ENCODE data around the gene CLMN. TPM values are rescaled to one million over a fixed set of nuclear protein-coding genes. Genes with fewer than 3 reads are reported as not detected.
A peak's percentile ranks its signal among the peaks of the same experiment; 100 is the strongest.
"Not testable (repeated sequence)": the region's sequence is repeated elsewhere in the genome, so short reads cannot be mapped to it uniquely, and the experiment has no call there.

CLMN gene
- polyA plus RNA-seq, 4 donors: 21.1 to 27.5 (median 24.8) TPM

DNA sequence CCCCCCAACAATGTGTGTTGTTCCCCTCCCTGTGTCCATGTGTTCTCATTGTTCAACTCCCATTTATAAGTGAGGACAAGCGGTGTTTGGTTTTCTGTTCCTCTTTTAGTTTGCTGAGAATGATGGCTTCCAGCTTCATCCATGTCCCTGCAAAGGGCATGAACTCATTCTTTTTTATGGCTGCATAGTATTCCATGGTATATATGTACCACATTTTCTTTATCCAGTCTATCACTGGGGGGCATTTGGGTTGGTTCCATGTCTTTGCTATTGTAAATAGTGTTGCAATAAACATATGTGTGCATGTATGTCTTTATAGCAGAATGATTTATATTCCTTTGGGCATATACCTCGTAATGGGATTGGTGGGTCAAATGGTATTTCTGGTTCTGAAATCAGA is 118.0 kb downstream of the CLMN start:
- DNase-seq (ENCODE audit: low read depth in 4 of 4, low spot score in 3 of 4): not testable (repeated sequence)

DNA sequence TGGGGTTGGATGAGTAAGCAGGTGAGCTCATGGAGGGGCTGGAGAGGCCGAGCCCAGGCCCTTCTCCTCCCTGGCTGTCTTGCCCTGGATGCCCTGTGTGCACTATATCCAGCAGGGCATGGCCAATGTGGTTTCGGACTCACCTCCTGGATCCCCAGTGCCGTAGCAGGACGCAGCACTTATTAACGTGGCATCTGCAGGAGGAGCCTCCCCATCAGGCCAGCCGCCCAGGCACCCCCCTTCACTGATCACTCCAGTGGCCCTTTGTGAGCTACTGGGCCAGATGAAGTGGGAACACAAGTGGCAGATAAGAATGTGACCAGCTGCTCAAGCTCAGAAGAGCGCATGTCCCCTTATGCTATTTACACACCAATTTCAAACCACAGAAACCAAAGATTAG is 119.3 kb downstream of the CLMN start:
- no peak for DNase-seq (ENCODE audit: low read depth in 4 of 4, low spot score in 3 of 4)

DNA sequence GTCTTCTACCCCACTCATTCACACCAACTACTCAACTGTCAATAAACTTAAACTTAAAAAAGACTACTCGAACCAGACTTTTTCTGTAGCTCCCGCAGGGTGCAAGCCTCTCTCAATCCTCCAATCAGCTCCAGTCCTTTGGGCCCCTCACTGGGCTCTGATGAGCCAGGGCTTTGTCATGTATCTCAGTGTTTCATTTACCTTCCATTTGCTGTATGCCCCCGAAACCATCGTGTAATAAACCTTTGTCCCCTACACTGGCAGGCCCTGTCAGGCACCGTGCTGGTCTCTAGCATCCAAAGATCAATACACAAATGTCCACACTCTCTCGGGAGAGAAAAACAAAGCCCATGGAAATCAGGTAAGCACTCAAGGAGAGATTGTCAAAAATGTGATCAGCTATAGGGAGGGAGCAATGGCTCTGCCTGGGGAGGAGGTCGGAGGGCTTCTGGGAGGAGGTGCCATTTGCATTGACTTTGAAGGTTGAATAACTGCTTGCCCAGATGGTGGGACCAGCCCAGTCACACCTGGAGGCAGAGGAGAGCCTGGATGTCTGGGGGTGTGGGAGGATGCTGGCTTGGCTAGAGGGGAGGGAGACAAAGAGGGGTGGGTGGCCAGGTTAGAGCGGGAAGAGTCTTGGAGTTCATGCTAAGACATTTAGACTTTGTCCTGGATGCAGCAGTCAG is 120.3 kb downstream of the CLMN start:
- DNase-seq (ENCODE audit: low read depth in 4 of 4, low spot score in 3 of 4): no peak

DNA sequence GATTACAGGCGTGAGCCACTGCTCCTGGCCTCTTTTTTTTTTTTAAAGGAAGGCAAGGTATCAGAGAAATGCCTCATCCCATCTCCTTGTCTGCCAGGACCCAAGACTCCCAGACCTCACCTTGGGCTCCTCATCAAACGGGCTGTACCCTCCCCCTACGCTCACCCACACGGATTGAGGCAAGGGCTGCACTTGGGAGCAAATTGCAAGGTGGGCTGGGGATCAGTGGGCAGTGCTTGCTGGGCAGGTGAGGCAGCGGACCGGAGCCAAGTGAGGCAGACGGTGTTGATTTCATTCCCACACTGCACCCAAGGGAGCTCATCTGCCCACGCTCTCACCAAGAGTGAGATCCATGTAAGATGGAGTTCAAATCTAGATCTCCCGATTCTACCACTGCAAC is 121.4 kb downstream of the CLMN start:
- DNase-seq (ENCODE audit: low read depth in 4 of 4, low spot score in 3 of 4): no peak

DNA sequence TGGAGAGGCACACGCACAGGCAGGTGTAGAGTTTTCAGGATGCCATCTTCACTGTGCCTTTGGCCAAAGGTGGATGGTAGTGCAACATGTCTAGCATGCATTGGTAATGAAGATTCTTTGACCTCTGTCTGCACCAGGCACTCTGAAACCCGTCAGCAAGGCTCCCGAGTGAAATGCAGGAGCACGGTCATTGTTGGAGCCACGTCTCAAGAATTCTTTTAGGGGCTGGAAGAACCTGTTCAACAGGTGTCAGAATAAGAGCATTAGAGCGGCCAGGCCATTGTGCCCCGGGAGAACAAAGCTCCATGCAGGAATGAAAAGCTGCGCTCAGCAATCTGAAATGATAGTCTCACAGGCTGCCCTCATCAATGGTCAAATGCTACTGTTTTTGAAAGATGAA is 122.2 kb downstream of the CLMN start:
- DNase-seq (ENCODE audit: low read depth in 4 of 4, low spot score in 3 of 4): peak in 1 of 4 donors; percentile 55

DNA sequence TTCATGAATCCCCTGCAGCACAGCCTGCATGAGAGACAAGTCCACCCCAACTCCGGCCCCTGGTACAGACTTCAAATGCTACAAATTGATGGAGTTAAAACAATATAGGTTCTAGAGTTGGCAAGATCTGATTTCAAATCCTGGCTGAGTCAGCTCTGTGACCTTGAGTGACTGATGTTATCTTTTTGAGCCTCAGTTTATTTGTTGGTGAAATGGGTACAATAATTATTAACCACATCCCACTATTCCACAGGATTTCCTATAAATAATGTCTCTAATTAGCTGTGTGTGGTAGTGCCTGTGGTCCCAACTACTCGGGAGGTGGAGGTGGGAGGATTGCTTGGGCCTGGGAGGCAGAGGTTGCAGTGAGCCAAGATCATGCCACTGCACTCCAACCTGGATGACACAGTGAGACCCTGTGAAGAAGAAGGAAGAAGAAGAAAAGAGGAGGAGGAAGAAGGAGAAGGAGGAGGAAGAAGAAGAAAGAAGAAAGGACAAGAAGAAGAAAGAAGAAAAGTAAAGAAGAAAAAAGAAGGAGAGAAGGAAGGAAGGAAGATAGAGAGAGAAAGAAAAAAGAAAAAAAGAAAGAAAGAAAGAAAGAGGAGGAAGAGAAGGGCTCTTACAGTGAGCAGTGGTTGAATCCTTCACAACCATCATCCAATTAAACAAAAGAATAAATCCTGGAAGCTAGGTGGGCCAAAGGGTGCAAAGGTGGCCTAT is 122.7 kb downstream of the CLMN start:
- DNase-seq (ENCODE audit: low read depth in 4 of 4, low spot score in 3 of 4): no peak

DNA sequence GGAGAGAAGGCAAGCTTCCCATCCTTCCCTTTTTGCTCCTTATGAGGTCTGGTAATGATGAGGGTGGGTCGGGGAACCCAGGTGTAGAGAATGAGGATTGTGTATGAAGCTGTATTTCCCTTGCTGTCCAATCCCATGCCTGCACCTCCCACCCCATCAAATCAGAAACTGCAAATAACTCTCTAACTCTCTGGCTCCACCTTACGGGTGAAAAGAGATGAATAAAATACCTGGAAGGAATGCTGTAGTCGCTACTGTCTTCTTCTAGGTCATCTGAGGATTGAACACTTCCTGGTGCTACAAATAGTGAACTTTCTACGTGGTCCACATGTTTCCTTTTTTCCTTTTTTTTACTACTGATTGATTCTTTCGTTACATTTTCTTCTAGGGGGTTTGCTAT is 123.4 kb downstream of the CLMN start:
- no peak for DNase-seq (ENCODE audit: low read depth in 4 of 4, low spot score in 3 of 4)

DNA sequence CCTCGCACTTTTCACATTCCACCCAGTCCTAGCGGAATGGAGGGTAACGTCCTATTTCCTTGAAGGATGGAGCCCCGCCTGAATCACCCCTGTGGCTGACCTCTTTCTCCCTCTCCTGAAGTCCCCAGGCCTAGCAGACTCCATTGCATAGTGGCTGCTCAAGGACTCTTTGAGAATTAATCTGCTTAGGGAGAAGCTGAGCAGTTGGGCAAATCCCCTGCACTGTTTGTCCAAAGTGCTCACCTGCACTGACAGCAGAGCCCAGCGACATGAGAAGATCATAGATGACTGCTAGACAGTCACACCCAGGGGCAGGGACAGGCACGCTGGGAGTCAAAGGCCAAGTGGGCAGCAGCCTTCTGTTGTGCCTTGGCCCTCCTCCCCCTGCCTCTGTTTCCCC is 124.7 kb downstream of the CLMN start:
- no peak for DNase-seq (ENCODE audit: low read depth in 4 of 4, low spot score in 3 of 4)

DNA sequence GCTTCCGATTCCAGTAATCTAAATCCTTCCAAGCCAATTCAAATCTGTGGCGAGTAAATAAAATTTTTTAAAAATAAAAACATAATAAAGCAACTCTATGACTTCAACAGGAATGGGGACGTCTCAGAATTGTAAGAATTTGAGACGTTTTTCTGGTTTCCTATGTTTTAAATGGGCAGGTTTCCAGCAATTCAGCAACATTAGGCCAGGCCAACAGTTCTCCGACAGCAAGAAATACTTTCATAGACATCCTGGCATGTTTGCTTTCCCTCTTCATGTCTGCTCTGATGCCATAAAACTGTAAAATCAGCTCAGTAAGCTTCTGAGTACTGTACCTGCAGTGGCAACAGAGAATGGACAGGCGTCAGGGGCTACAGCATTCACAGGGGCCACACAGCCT is 126.6 kb downstream of the CLMN start:
- no peak for DNase-seq (ENCODE audit: low read depth in 4 of 4, low spot score in 3 of 4)

DNA sequence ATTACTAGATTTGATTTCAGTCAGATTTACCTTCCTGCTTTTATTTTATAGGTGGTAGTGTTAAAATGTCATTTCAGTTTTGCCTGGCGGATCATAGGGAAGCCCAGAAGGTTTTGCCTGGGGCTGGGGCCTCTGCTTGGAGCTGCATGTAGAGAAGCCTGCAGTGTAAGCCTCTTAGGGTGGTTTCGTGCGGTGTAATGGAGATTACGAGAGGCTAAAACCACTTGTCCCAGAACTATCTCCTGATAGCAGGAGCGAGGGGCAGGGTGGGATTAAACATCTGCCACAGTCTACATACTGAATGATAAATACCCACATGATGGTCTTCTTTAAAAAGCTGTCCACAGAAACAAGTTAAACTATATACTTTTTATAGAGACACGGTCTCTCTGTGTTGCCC is 127.4 kb downstream of the CLMN start:
- DNase-seq (ENCODE audit: low read depth in 4 of 4, low spot score in 3 of 4): no peak

DNA sequence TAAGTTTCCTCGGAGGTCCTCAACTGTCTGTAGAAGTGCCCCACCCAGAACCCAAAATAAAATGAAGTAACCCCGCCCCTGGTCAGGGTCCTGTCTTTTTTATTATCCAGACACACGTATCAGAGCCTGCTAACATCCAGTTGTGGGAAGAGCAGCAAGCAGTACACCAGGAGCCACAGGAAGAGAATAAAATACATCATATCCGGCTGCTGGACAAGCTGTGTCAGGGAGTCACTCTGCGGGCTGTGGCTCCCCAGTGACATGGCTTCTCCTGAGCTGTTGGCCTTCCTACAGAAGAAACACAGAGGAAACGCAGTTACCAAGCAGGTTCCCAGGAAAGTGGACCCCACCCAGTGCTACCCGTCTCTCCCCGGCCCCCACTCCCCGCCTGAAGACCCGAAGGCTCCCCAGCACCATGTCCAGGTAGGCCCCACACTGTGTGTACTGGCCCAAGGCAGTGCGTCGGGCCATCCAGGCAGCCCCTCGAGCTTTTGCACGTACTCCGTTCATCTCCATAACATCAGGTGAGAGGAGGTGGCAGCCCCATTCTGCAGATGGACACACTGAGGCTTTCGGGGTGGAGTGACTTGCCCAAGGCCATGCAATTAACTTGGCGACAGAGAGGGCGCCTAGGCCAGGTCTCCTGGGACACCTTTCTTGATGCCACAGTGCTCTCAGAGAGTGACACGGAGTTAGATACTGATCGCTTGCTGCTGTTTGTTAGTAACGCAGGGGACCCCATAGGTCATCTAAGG is 128.1 kb downstream of the CLMN start:
- no peak for DNase-seq (ENCODE audit: low read depth in 4 of 4, low spot score in 3 of 4)

DNA sequence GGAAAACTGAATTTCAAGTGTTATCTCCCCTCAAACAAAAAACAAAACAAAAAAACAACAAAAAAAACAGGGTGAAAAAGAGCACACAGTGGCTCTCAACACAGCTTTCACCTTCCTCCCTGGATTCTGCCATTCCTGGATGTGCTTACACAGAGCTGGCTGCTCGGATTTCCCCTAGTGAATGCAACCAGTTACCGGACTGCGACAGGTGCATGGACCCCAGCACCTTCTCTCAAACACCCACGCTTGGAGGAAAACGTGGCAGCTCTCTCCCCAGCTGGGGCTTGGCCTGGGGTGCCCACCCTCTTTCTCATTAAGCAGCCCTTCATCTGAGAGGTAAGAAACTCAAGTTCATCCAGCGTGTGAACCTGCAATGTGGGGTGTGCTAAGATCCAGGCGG is 128.9 kb downstream of the CLMN start:
- DNase-seq (ENCODE audit: low read depth in 4 of 4, low spot score in 3 of 4): no peak

DNA sequence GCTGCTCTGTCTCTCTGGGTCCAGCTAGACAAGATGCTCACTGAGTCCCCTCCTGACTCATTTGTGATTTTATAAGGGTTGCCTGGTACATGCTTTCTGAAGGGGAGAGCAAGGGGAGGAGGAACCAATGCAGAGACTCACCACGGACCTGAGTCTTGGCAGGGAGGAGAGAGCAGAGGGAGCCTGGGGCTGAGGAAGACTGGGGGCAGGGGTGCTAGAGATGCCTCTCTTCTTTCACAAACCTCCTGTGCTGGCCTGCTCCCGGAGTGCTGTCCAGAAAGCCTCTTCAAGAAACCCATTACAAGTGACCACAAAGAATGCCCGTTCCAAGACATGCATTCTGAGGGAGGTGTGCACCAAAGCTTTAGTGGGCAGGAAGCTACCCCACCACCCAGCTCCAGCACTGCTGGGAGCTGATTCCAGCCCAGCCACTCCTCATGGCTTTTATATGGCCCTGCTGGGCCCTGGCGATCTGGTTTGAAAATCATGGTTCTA is 129.3 kb downstream of the CLMN start:
- no peak for DNase-seq (ENCODE audit: low read depth in 4 of 4, low spot score in 3 of 4)

DNA sequence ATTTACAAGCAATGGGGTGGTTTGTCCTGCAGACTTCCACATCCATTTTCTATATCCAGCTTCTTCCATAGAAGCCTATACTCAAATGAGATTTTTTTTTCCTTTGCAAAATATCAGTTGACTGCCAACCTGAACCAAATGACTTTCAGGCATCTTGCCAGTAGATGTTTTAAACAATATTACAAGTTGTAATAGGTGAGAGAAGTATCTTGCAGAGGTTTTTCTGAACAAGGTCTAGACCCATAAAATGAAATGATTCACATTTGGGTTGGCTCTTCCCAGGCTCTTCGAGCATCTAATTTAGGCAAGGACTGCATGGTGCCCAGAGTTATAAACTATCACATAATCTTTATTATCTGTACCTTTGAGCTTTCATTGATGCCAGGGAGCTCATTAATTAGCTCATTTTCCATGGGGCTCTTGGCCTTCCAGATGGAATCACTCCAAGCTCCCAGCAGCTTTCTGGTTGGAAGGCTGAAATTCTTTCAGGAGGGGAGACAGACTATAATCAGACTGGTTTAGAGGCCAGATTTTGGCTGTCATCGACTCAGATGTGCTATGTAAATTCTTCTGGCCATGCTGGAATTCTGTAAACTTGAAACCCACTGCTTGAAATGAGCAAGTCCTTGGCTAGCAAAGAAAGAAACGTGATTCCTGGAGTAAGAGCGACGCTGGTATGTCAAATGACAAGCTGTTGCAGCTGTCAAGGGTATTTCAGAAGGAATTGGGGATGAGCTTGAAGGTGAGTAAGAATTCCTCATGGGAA is 130.2 kb downstream of the CLMN start:
- no peak for DNase-seq (ENCODE audit: low read depth in 4 of 4, low spot score in 3 of 4)

DNA sequence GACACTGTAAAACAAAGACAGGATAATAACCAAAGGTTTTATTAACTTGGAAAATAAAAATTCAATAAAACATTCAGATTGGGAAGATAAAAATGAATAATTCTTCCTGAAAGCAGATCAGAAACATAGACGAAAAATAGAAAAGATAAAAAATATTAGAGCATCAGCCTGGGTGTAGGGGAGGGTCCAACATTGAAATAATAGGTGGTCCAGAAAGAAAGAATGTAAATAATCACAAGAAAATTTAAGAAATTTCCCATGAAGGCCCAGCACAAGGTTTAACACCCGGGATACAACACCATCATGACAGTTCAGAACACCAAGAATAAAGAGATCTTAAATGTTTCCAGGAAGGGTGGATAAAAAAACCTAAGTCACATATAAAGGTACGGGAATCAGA is 131.3 kb downstream of the CLMN start:
- DNase-seq (ENCODE audit: low read depth in 4 of 4, low spot score in 3 of 4): no peak

DNA sequence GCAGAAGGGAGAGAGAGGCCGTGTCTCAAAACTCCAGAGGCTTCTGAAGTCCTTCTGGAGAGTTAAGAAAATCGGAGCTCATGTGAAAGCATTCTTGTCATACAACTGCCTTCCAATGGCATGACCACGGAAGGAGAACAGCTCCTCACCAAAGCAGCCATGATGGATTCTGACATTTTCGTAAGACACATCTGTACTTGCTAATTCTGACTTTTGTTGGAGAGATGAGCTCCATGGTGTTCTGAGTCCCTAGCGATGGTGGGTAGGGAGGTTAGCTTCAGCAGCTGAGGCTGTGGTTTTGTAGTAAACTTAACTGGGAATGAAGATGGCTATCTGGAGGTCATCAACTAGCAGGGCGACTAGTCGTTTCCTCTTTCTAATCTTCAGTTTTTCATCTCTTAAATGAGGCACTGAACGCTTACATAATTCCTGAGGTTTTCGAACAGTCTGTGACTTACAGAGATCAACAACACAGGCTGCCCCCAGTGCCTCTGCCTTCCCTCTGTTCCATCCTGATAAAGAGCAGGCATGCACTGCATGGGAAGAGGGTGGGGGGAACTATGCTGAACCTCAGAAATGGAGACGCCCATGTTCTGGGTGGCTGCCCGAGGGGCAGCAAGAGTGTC is 133.8 kb downstream of the CLMN start:
- no peak for DNase-seq (ENCODE audit: low read depth in 4 of 4, low spot score in 3 of 4)

DNA sequence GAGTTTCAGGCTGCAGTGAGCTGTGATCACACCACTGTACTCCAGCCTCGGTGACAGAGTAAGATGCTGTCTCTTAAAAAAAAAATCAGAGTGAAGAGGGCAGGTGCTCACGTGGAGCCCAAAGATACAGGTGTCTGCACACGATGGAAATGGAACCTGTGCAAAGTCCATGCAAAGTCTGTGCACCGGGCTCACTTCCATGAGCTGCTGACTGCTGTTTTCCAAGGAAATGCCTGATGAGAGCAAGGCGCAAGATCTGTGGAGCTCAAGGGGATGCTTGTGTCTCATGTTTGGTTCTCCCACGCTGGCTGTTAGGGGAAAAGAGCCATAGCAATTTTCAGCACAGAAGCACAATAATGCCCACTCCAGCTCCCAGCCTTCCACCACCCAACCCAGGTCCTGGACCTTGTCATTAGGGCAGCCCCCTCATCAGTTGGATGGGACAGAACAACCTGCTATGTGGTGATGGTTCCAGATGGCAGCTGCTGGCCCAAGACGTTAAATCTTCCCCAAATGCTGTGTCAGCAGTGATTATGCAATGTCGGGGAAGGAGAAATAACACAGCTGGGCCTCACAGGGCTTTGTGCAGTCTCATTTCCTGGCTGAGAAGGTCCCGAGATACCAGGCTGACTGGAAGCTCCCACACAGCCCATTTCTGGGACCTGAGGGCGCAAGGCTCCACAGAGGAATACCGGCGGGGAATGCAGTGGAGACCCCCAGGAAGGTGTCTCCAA is 134.5 kb downstream of the CLMN start:
- DNase-seq (ENCODE audit: low read depth in 4 of 4, low spot score in 3 of 4): peak; percentile 48 to 60 (median 56)

DNA sequence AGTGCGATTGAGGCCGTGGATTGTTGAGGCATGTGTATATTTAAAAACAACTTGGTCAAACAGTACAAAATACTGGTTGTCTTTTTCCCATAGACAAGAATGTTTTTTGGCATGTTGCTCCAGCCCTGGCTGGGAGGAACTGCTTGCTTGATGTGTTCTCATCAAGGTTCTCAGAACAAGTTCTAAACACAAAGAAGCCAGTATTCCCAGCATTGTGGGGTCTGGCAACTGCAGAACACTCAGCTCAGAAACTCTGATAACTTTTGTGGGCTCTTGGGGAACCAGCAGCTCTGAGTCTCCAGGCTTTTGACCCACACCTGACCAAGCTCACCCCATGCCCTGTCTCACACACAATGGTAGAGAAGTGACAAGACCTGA is 135.3 kb downstream of the CLMN start:
- no peak for DNase-seq (ENCODE audit: low read depth in 4 of 4, low spot score in 3 of 4)

DNA sequence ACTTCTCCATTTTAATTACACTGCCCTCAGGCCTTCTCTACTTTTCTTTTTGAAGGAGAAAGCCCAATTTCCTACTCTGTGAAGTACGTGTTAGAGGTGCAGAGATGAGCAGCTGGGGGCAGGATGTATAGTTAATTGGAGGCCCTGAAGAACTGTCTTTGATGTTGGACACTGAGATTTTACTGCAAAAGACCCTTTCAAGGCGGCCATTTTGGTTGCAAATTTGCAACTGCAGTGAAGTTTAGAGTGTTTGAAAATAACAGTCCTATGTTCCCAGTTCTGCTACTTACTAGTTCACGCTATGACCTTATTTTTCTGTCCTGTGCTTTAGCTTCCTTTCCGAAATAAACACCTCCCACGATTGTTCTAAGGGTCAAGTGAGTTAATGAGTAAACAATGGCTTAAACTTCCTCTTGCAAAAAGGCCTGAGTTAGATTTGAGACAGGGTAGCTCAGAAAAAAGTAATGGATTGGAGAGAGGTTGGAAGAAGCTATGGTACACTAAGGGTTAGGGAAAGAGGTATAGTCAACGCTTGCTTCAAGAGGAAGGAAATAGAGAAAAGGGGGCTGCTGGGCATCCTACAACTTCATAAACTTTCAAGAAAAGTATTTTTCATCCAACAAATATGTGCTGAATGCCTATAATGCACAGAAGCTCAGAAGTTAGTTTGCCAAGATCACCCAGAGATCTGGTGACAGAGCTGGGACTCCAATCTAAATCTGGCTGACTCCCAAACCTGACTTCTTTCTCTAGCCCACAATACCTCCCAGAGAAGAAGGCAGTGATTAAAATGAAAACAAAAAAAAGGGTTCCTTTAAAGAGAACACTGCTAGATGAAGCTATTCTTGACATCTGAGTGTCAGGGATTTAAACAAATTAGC is 135.9 kb downstream of the CLMN start:
- no peak for DNase-seq (ENCODE audit: low read depth in 4 of 4, low spot score in 3 of 4)
